Neural cell (in vitro differentiated cells): Measurements from ENCODE around the gene FBXO8.

Experiments
- CTCF ChIP-seq: fragments of 450-650 bp; IDR thresholded peaks from 2 replicates; pipeline ENCODE4 v1.5.1; 2014; ENCODE audit warnings: antibody characterized with exemption, mild to moderate bottlenecking, moderate library complexity; ENCODE audit not compliant: poor library complexity, severe bottlenecking
- EP300 ChIP-seq: fragments of 450-650 bp; conservative IDR thresholded peaks from 2 replicates; pipeline ENCODE4 v1.6.1; 2014; ENCODE audit warnings: antibody characterized with exemption, mild to moderate bottlenecking, moderate library complexity; ENCODE audit not compliant: poor library complexity, severe bottlenecking
- EZH2 ChIP-seq: fragments of 200-600, 300-800 bp; shearing (Covaris generic), sonication (generic); IDR thresholded peaks from 2 replicates; pipeline ENCODE4 v1.6.1; 2014; ENCODE audit warnings: antibody characterized with exemption, low read length, borderline replicate concordance, mild to moderate bottlenecking; ENCODE audit not compliant: insufficient read depth, poor library complexity, severe bottlenecking
- MXI1 ChIP-seq: fragments of 450-650 bp; conservative IDR thresholded peaks from 2 replicates; pipeline ENCODE4 v1.6.1; 2014; ENCODE audit warnings: antibody characterized with exemption, mild to moderate bottlenecking; ENCODE audit not compliant: poor library complexity, severe bottlenecking
- POLR2AphosphoS5 ChIP-seq: IDR thresholded peaks from 2 replicates; pipeline ENCODE4 v1.6.1; 2012
- RAD21 ChIP-seq: fragments of 450-650 bp; conservative IDR thresholded peaks from 2 replicates; pipeline ENCODE4 v1.6.1; 2014; ENCODE audit warnings: antibody characterized with exemption, mild to moderate bottlenecking, moderate library complexity
- REST ChIP-seq: IDR thresholded peaks from 2 replicates; pipeline ENCODE4 v1.6.1; 2012; ENCODE audit warnings: borderline replicate concordance
- SMC3 ChIP-seq: fragments of 450-650 bp; conservative IDR thresholded peaks from 2 replicates; pipeline ENCODE4 v1.6.1; 2014; ENCODE audit warnings: antibody characterized with exemption, mild to moderate bottlenecking, moderate library complexity; ENCODE audit not compliant: poor library complexity
- TAF1 ChIP-seq: IDR thresholded peaks from 2 replicates; pipeline ENCODE4 v1.6.1; 2012; ENCODE audit warnings: low read depth

- no peak for TF ChIP-seq EZH2
- no peak for TF ChIP-seq MXI1
- TF ChIP-seq CTCF = no peak
- TF ChIP-seq POLR2AphosphoS5 = no peak
- TF ChIP-seq EP300 = no peak
- no peak for TF ChIP-seq SMC3
- TF ChIP-seq TAF1 = no peak
- no peak for TF ChIP-seq REST
- no peak for TF ChIP-seq RAD21
Observed at GRCh38 chr4:174281182-174281737, 2.2 kb downstream of the FBXO8 start.
